ENCODE data around the gene PPHLN1.
A peak's percentile ranks its signal among the peaks of the same experiment; 100 is the strongest.

The PPHLN1 gene

GRCh38 chr12:42482748-42483520 lies 157.0 kb downstream of the PPHLN1 start:
- Histone ChIP-seq H3K4me1 (ENCODE audit: control insufficient read depth, insufficient read depth, low read length) (peaks cover 62% of the 10 kb centered on the region), H3K4me3 (ENCODE audit: low read depth, low read length) (peak overlapping the region; percentile 93), H3K27me3 (ENCODE audit: control insufficient read depth, insufficient read depth, low read length) (peaks cover 31% of the 10 kb centered on the region), H3K36me3 (ENCODE audit: control insufficient read depth, insufficient read depth, low read length) (0 out of 2 replicates have a peak, but pooled peaks cover 2% of the 10 kb centered on the region), H3K27ac (ENCODE audit: low read depth, low read length) (peak overlapping the region; percentile 93), H3K9me3 (ENCODE audit: control insufficient read depth, insufficient read depth, low read length) (no peaks in the 10 kb centered on the region), H3K9ac (ENCODE audit: low read depth, low read length) (peak overlapping the region; percentile 85)

GRCh38 chr12:42483521-42483790 lies 157.5 kb downstream of the PPHLN1 start:
- peak overlapping the region; percentile 85 for H3K9ac ChIP-seq (ENCODE audit: low read depth, low read length)
- 0 out of 2 replicates have a peak, but pooled peaks cover 2% of the 10 kb centered on the region for H3K36me3 ChIP-seq (ENCODE audit: control insufficient read depth, insufficient read depth, low read length)
- H3K4me3 ChIP-seq (ENCODE audit: low read depth, low read length) = peak overlapping the region; percentile 93
- peak overlapping the region; percentile 93 for H3K27ac ChIP-seq (ENCODE audit: low read depth, low read length)
- H3K9me3 ChIP-seq (ENCODE audit: control insufficient read depth, insufficient read depth, low read length) = no peaks in the 10 kb centered on the region
- H3K27me3 ChIP-seq (ENCODE audit: control insufficient read depth, insufficient read depth, low read length) = peaks cover 36% of the 10 kb centered on the region
- peaks cover 60% of the 10 kb centered on the region for H3K4me1 ChIP-seq (ENCODE audit: control insufficient read depth, insufficient read depth, low read length)

- peak overlapping the region; percentile 93 for H3K4me3 ChIP-seq (ENCODE audit: low read depth, low read length)
- no peaks in the 10 kb centered on the region for H3K9me3 ChIP-seq (ENCODE audit: control insufficient read depth, insufficient read depth, low read length)
- peaks cover 40% of the 10 kb centered on the region for H3K27me3 ChIP-seq (ENCODE audit: control insufficient read depth, insufficient read depth, low read length)
- no peak overlapping the region for H3K9ac ChIP-seq (ENCODE audit: low read depth, low read length)
- peaks cover 52% of the 10 kb centered on the region for H3K4me1 ChIP-seq (ENCODE audit: control insufficient read depth, insufficient read depth, low read length)
- H3K27ac ChIP-seq (ENCODE audit: low read depth, low read length) = peak overlapping the region; percentile 93
- H3K36me3 ChIP-seq (ENCODE audit: control insufficient read depth, insufficient read depth, low read length) = 0 out of 2 replicates have a peak, but pooled peaks cover 2% of the 10 kb centered on the region
These were observed 159.0 kb downstream of the PPHLN1 start for GRCh38 chr12:42484996-42485395.

GRCh38 chr12:42485823-42486222 lies 159.9 kb downstream of the PPHLN1 start:
- peak overlapping the region; percentile 93 for H3K4me3 ChIP-seq (ENCODE audit: low read depth, low read length)

GRCh38 chr12:42486407-42486806 lies 160.4 kb downstream of the PPHLN1 start:
- peak overlapping the region; percentile 93 for H3K27ac ChIP-seq (ENCODE audit: low read depth, low read length)

More at GRCh38 chr12:42485823-42486222, 159.9 kb downstream of the PPHLN1 start:
- peaks cover 47% of the 10 kb centered on the region for H3K4me1 ChIP-seq (ENCODE audit: control insufficient read depth, insufficient read depth, low read length)
- no peaks in the 10 kb centered on the region for H3K36me3 ChIP-seq (ENCODE audit: control insufficient read depth, insufficient read depth, low read length)
- H3K9me3 ChIP-seq (ENCODE audit: control insufficient read depth, insufficient read depth, low read length) = no peaks in the 10 kb centered on the region
- peak overlapping the region; percentile 93 for H3K27ac ChIP-seq (ENCODE audit: low read depth, low read length)
- H3K27me3 ChIP-seq (ENCODE audit: control insufficient read depth, insufficient read depth, low read length) = peaks cover 37% of the 10 kb centered on the region
- peak overlapping the region; percentile 1; the same call in 1 of the 2 replicates for H3K9ac ChIP-seq (ENCODE audit: low read depth, low read length)

GRCh38 chr12:42490261-42490842 lies 164.4 kb downstream of the PPHLN1 start:
- Histone ChIP-seq H3K9ac (ENCODE audit: low read depth, low read length) (no peak overlapping the region), H3K4me1 (ENCODE audit: control insufficient read depth, insufficient read depth, low read length) (peaks cover 25% of the 10 kb centered on the region), H3K9me3 (ENCODE audit: control insufficient read depth, insufficient read depth, low read length) (no peaks in the 10 kb centered on the region), H3K27ac (ENCODE audit: low read depth, low read length) (no peak overlapping the region), H3K27me3 (ENCODE audit: control insufficient read depth, insufficient read depth, low read length) (peaks cover 25% of the 10 kb centered on the region), H3K36me3 (ENCODE audit: control insufficient read depth, insufficient read depth, low read length) (no peaks in the 10 kb centered on the region), H3K4me3 (ENCODE audit: low read depth, low read length) (no peak overlapping the region)

More at GRCh38 chr12:42486407-42486806, 160.4 kb downstream of the PPHLN1 start:
- Histone ChIP-seq H3K4me3 (ENCODE audit: low read depth, low read length) (peak overlapping the region; percentile 31), H3K36me3 (ENCODE audit: control insufficient read depth, insufficient read depth, low read length) (no peaks in the 10 kb centered on the region), H3K9ac (ENCODE audit: low read depth, low read length) (no peak overlapping the region), H3K9me3 (ENCODE audit: control insufficient read depth, insufficient read depth, low read length) (no peaks in the 10 kb centered on the region), H3K27me3 (ENCODE audit: control insufficient read depth, insufficient read depth, low read length) (peaks cover 37% of the 10 kb centered on the region), H3K4me1 (ENCODE audit: control insufficient read depth, insufficient read depth, low read length) (peaks cover 41% of the 10 kb centered on the region)
